CD4-positive, alpha-beta T cell (primary cell): ENCODE measurements around the gene APP. TPM values are rescaled to one million over a fixed set of nuclear protein-coding genes. Genes with fewer than 3 reads are reported as not detected.

Source experiments
- ATAC-seq: fragments of 200-7000 bp; cut with Tn5 transposase; one replicate; pipeline ENCODE4 v1.10.0; 2022; ENCODE audit warnings: mild to moderate bottlenecking; ENCODE audit not compliant: poor library complexity
- CTCF ChIA-PET: fragments of 350-600 bp; sonication (Branson Sonifier 250); formaldehyde crosslinking; loops from one replicate; lab custom pipeline; 2021; ENCODE audit warnings: antibody characterized with exemption, inconsistent platforms; lab: Charles Lee
- POLR2A ChIA-PET: fragments of 350-600 bp; sonication (Branson Sonifier 250); formaldehyde crosslinking; loops from one replicate; lab custom pipeline; 2021; ENCODE audit warnings: antibody characterized with exemption, inconsistent platforms; lab: Charles Lee
- DNase-seq, 14 experiments: peaks; one replicate each; pipeline ENCODE4 v3.0.0-alpha.2; 2013 to 2020; ENCODE audit warnings: mixed read lengths in 2 of 14
- H3K27ac ChIP-seq, 2 donors: one replicate each; pipeline versions ENCODE4 v1.5.1 to v1.7.0; 2013; ENCODE audit warnings: low read length in 2 of 2, low read depth in 1 of 2, mild to moderate bottlenecking in 1 of 2
- H3K27me3 ChIP-seq, 2 experiments: 1 replicate in 1 of 2; 2 replicates in 1 of 2; pipeline versions ENCODE4 v1.6.1 to v1.7.0; 2013; ENCODE audit warnings: low read length in 2 of 2, control low read depth in 1 of 2, mild to moderate bottlenecking in 1 of 2, moderate library complexity in 1 of 2; ENCODE audit not compliant: insufficient read depth in 2 of 2, control insufficient read depth in 1 of 2
- H3K36me3 ChIP-seq: one replicate; pipeline ENCODE4 v1.6.1; 2013; ENCODE audit warnings: low read length, control low read depth; ENCODE audit not compliant: insufficient read depth
- H3K4me1 ChIP-seq: one replicate; pipeline ENCODE4 v1.6.1; 2013; ENCODE audit warnings: low read length, control low read depth; ENCODE audit not compliant: insufficient read depth
- H3K4me3 ChIP-seq: one replicate; pipeline ENCODE4 v1.5.1; 2013; ENCODE audit warnings: mild to moderate bottlenecking, low read length, moderate library complexity
- H3K9me3 ChIP-seq, 2 experiments: 1 replicate in 1 of 2; 2 replicates in 1 of 2; pipeline versions ENCODE4 v1.6.1 to v1.7.0; 2013; ENCODE audit warnings: low read length in 2 of 2, mild to moderate bottlenecking in 2 of 2, control low read depth in 1 of 2, moderate library complexity in 1 of 2; ENCODE audit not compliant: control insufficient read depth in 1 of 2, insufficient read depth in 1 of 2
- H3K27ac Mint-ChIP-seq: one replicate; pipeline ENCODE4 v1.8.0; 2020; ENCODE audit warnings: mixed read lengths
- H3K27me3 Mint-ChIP-seq: one replicate; pipeline ENCODE4 v1.8.0; 2021; ENCODE audit warnings: mixed read lengths
- H3K36me3 Mint-ChIP-seq: one replicate; pipeline ENCODE4 v1.8.0; 2021; ENCODE audit warnings: low read depth, mixed read lengths
- H3K4me1 Mint-ChIP-seq: one replicate; pipeline ENCODE4 v1.8.0; 2021; ENCODE audit warnings: low read depth, mixed read lengths
- H3K4me3 Mint-ChIP-seq: one replicate; pipeline ENCODE4 v1.8.0; 2020; ENCODE audit warnings: mild to moderate bottlenecking, mixed read lengths
- H3K9me3 Mint-ChIP-seq: one replicate; pipeline ENCODE4 v1.8.0; 2020; ENCODE audit warnings: mixed read lengths
- intact Hi-C, 2 experiments: fragments of 100-400 bp; cut with DNase I in 1 of 2; cut with micrococcal nuclease in 1 of 2; formaldehyde crosslinking; loops; one replicate each; pipeline versions ENCODE4 v1.15.1 to v1.9.0; 2023 to 2025; cut with DNase I, micrococcal nuclease
- total RNA-seq, 174 experiments: library from RNA in 2 of 174; stranded (reverse) in 2 of 174; gene quantifications; one replicate each; pipeline ENCODE4 v1.2.3 and lab custom pipeline; 2021 to 2026
- TF ChIP-seq, protein P1 (sequence below): fragments of 200-600 bp; IDR thresholded peaks from one replicate; pipeline ENCODE4 v1.8.0; 2022; ENCODE audit warnings: antibody characterized with exemption, mild to moderate bottlenecking

APP gene
- total RNA-seq, 2 experiments from 2014 or later = 43.6 to 44.4 TPM

DNA sequence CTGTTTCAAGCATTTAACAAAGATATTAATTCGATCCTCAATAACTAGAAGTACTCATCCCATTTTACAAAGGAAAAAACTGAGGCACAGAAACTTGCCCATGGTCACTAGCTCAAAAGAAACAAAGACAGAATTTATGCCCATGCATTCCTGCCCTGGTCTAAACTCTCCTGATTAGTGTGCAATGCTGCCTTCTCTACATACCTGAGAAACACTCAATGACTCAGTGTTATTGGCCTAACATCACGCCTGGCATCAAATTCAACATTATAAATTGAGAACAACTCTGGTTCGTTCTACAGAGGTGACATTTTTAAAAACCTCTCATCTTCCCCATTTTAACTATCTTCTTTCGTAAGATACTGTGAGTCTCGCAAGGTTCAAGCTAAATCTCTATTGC, 5.2 kb downstream of the APP start:
- Mint-ChIP-seq H3K9me3 (no peaks in the 10 kb centered on the region), H3K36me3 (peaks cover 6% of the 10 kb centered on the region), H3K27ac (no peak overlapping the region), H3K4me1 (peaks cover 18% of the 10 kb centered on the region), H3K27me3 (no peaks in the 10 kb centered on the region), H3K4me3 (no peak overlapping the region)
- intact Hi-C loops = loop anchor here (5.0 kb wide), 1 partner anchor 93 kb away; no protein-coding TSS in a partner anchor
- H3K27ac ChIP-seq = no peak overlapping the region
- ChIA-PET POLR2A (no interaction called here), CTCF (no interaction called here)
- no peak for DNase-seq
- peaks cover 15% of the 10 kb centered on the region for H3K4me1 ChIP-seq
- no peaks in the 10 kb centered on the region for H3K36me3 ChIP-seq
- ATAC-seq = no peak
- no peak overlapping the region for H3K4me3 ChIP-seq
- no peaks in the 10 kb centered on the region for H3K9me3 ChIP-seq
- TF ChIP-seq, protein P1, sequence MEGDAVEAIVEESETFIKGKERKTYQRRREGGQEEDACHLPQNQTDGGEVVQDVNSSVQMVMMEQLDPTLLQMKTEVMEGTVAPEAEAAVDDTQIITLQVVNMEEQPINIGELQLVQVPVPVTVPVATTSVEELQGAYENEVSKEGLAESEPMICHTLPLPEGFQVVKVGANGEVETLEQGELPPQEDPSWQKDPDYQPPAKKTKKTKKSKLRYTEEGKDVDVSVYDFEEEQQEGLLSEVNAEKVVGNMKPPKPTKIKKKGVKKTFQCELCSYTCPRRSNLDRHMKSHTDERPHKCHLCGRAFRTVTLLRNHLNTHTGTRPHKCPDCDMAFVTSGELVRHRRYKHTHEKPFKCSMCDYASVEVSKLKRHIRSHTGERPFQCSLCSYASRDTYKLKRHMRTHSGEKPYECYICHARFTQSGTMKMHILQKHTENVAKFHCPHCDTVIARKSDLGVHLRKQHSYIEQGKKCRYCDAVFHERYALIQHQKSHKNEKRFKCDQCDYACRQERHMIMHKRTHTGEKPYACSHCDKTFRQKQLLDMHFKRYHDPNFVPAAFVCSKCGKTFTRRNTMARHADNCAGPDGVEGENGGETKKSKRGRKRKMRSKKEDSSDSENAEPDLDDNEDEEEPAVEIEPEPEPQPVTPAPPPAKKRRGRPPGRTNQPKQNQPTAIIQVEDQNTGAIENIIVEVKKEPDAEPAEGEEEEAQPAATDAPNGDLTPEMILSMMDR = no peak
- H3K27me3 ChIP-seq = no peaks in the 10 kb centered on the region

DNA sequence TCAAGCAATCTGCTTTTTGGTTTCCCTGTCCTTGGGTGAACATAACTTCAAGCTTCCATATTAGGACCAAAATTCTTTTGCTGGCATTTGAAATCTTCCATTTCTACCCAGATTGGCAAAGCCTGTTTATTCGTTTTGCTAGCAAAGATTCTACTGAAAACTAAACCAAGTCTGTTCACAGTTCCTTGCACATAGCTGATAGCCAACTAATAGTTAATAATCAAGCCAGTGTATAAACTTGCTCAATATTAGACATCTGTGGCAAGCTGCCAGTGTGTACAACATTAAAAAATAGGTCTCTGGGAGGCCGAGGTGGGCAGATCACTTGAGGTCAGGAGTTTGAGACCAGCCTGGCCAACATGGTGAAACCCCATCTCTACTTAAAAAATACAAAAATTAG, 6.3 kb downstream of the APP start:
- ChIA-PET CTCF (no interaction called here), POLR2A (no interaction called here)
- TF ChIP-seq, protein P1 = no peak
- Mint-ChIP-seq H3K9me3 (no peaks in the 10 kb centered on the region), H3K4me3 (no peak overlapping the region), H3K27ac (no peak overlapping the region), H3K27me3 (no peaks in the 10 kb centered on the region), H3K4me1 (peaks cover 27% of the 10 kb centered on the region), H3K36me3 (peaks cover 6% of the 10 kb centered on the region)
- no peaks in the 10 kb centered on the region for H3K36me3 ChIP-seq
- no peak for DNase-seq
- H3K9me3 ChIP-seq = no peaks in the 10 kb centered on the region
- ATAC-seq = no peak
- no peak overlapping the region for H3K4me3 ChIP-seq
- H3K4me1 ChIP-seq = peaks cover 5% of the 10 kb centered on the region
- intact Hi-C loops = no loop called here
- H3K27me3 ChIP-seq = no peaks in the 10 kb centered on the region
- no peak overlapping the region for H3K27ac ChIP-seq

DNA sequence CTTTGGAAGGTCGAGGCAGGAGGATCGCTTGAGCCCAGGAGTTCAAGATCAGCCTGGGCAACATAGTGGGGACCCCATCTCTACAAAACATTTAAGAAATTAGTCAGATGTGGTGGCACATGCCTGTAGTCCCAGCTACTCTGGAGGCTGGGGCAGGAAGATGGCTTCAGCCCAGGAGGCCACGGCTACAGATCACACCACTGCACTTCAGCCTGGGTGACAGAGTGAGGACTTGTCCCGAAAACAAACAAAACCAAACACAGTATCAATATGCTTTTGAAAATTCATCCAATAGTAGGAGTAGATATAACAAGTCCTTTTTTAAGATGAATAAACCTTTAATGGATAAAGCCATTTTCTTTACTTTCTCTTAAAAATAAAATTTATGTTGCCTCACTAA, 8.5 kb downstream of the APP start:
- no peaks in the 10 kb centered on the region for H3K27me3 ChIP-seq
- intact Hi-C loops = no loop called here
- CTCF ChIA-PET = no interaction called here
- no peaks in the 10 kb centered on the region for H3K36me3 ChIP-seq
- H3K27ac ChIP-seq = no peak overlapping the region
- no peak overlapping the region for H3K4me3 ChIP-seq
- Mint-ChIP-seq H3K4me1 (peaks cover 30% of the 10 kb centered on the region), H3K36me3 (no peaks in the 10 kb centered on the region), H3K27me3 (no peaks in the 10 kb centered on the region), H3K27ac (no peak overlapping the region), H3K9me3 (no peaks in the 10 kb centered on the region), H3K4me3 (no peak overlapping the region)
- TF ChIP-seq, protein P1 = no peak
- DNase-seq (no peak), ATAC-seq (no peak)
- no peaks in the 10 kb centered on the region for H3K4me1 ChIP-seq
- POLR2A ChIA-PET = no interaction called here
- H3K9me3 ChIP-seq = no peaks in the 10 kb centered on the region
